GM18498 (cell line): ENCODE measurements around the gene UTRN.
A peak's percentile ranks its signal among the peaks of the same experiment; 100 is the strongest.

Source experiments
- ATAC-seq: cut with Tn5 transposase; IDR thresholded peaks from one replicate; pipeline ENCODE4 v1.9.1; 2021; ENCODE audit warnings: mild to moderate bottlenecking, moderate library complexity; ENCODE audit not compliant: unreplicated experiment

Gene UTRN

DNA sequence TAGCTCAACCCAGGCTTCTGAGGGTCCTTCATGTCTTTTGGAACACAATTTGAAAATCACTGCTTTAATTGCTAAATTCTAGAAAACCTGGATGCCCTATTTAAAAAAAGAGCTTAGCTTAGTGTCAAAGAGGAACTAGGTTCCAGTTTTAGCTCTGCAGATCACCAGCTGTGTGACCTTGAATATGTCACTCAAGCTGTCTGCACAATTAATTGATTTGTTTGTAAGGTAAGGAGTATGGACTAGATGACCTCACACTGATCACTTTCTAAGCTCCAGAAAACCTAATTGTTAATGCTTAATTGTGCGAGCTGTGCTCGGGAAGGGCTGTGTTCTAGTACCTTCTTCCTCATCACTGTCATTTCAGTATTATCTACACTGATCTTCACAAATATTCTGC lies 26.2 kb downstream of the UTRN start:
- no peak for ATAC-seq

DNA sequence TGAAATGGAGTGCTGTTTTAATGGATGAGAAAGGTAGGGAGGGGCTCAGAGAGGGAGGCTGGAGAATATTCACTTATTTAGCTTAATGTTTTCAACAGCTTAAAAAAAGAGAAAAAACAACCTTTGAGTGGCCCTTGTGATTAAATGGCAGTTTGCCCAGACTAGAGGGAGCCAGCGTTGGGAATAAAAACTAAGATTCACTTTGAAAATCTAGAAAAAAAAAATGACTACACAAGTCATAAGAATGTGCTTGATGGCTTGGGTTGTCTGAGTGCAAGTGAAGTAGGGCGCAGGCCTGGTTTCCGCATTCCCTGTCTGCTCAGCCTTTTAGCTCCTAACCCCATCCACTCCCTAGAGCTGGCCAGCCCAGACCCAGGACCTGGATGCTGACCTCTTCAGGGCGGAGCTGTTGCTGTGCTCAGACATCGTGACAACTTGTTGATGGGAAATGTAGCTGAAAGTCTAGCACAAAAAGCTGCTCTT lies 28.9 kb downstream of the UTRN start:
- no peak for ATAC-seq

DNA sequence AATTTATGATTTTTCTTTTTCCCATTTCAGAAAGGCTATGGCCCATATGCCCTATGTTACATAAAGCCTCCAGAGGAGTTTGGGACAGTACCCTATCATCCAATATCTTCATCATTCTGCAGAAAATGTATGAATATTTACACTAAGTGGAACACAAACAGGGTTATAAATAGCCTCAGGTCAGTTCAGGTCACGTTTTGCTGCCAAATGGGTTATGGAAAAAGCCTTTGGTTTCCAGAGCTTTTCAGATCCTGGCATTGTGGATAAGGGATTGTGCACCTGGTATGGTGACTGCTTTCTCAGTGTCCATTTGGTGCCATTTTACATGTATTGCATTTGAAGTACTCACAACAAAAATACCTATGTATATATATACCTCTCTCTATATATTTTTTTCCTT lies 29.4 kb downstream of the UTRN start:
- ATAC-seq: no peak

DNA sequence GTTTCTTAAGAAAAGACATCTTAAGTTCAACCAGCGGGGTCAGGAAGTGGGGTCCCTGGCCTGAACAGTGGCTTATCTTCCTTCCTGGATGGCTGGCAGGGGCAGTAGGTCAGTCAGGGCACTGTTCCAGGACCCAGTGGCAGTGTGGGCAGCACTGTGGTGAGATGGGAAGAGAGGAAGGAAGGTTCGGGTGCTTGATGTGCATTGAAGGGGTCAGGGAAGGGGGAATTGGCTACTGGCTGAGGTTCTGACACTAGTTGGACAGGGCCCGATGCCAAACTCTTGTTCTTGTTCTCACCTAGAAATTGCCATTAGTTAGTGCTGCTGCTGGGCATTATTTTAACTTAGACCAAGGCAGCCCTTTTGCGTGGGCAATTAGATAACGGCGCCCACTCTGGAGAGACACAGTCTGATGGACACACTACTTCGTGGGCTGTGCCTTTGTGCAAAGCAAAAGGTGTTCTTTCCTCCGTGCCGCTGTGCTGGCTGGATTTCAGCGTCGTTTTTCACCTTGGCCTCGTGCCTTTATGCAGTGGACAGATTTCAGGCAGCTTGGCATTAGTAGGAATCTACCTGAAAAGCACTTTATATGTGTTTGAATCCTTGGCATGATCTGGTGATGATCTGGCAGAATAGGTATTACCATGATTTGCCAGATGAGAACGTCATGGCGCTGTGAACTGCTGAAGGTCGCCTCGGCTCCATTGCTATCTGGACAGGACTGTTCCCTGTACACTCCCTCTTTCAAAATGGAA lies 30.3 kb downstream of the UTRN start:
- ATAC-seq: no peak

DNA sequence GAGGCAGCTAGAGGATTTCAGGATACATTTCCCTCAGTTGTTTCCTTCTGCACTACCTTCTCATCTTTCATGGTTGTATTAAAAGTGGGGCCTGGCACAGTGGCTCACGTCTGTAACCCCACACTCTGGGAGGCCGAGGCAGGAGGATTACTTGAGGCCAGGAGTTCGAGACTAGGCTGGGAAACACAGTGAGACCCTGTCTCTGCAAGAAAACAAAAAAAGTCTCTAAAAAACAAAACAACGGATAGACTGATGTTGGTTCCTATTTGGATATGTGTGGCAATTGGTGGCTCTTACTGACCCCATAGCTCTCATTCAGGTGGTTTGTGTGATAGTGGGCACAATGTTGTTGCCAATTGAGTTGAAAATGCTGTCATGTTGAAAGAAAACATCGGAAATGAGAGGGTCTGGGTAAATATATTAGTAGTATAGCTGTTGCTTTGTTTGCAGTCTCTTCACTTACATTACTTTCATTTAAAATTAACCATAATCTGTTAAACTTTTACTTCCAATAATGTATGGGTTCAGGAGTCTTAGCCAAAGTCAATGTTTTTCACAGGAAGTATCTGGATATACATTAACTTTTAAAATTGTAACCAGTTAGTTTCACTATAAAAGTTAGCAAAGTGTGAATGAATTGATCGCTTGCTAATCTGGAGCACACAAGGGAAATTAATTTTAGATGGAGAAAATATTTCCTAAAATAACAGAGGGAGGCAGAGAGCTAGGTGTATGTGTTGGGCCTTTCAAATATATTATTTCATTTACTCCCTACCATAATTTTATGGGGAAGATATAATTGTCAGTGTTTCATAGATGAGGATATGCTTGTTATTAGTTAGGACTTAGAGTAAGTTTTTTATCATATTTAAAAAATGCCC lies 31.1 kb downstream of the UTRN start:
- peak; percentile 57 for ATAC-seq

DNA sequence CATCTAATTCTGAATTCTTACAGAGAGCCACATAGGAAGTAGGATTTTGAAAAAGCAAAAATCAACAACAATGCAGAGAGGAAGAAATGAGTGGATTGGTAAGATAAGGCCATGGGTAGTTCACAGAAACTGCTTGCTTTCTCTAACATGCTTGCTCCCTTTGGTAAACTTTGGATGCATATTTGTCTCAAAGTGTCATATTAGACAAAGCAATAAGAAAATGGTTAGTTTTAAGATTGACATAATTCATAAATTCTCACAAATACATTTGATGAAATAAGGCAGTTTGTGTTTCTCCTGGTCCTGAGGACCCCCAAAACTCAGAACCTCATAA lies 31.7 kb downstream of the UTRN start:
- no peak for ATAC-seq

DNA sequence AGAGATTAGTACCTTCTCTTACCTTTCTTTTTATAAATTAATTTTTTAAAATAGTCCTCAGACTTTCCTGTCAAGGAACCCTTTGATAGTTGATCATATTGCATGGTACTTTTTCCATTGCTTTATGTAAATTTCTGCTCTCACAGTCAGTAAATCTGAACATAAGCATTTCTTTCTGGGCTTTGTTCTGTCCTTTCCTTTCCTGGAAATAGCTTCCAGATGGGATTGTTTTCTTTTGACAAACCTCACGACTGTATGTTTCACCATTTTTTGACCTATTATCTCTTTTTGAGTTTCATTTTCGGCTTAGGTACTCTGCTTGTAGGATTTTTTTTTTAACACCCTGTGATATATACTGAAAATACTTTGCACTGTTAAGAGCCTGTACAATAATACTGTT lies 32.6 kb downstream of the UTRN start:
- ATAC-seq: no peak

DNA sequence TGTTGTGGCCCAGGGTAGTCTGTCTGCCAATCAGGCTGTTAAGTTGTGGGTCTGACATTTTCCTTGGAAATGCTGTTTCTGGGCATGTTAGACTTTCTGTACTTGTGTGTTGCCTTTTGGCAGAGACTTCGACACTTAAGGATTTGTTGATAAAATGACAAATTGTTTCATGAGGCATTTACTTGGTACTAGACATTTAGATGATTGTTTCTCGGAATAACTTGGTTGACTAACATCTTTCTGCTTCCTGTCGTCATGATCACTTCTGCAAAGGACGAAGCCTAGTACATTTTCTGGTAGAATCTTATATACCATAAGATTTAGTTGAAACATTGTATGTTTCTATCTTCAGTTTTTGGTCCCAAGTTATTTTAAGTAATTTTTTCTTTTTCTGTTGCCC lies 34.1 kb downstream of the UTRN start:
- no peak for ATAC-seq

DNA sequence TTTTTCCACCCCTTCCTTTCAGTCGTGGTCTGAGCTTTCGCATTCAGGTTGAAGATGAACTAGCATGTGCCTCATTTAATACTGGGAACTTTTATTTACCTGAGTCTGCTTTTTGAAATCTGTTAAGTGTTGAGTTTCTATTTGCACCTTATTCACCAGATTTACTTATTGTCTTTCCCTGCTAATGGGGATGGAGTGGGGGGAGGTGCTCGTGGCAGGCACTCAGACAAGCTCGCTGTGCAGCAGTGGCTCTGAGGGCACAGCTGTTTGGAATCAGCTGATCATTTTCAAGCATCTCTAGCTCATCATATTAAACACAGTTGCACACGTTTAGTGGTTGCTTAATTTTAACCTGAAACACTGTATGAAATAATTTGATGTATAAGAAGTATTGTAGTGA lies 35.6 kb downstream of the UTRN start:
- ATAC-seq: no peak

DNA sequence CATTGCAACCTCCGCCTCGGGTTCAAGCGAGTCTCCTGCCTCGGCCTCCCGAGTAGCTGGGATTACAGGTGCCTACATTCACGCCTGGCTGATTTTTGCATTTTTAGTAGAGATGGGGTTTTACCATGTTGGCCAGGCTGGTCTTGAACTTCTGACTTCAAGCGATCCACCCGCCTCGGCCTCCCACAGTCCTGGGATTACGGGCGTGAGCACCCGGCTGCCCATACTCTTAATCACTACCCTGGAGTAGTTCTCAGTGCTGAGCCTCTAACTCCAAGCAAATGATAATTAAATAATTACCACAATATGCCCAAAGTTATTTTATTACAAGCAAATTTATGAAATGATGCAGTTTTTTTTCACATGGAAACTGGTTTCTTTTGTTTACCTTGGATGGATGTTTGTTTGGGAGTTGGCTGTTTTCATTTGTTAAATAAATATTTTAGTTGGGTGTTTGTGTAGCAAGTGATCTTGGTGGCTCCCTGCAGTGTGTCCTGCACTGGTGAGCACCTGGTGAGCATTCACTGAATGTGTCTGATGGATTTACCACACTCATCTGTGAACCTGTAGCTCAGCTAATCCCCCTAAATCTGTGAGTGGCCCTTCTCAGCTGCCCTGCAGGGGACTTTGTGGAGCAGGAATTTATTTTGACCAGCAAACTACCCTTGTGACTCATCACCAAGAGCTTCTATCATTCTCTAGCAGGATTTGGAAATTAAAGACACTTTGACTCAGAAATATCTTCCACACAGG lies 36.9 kb downstream of the UTRN start:
- ATAC-seq: no peak

DNA sequence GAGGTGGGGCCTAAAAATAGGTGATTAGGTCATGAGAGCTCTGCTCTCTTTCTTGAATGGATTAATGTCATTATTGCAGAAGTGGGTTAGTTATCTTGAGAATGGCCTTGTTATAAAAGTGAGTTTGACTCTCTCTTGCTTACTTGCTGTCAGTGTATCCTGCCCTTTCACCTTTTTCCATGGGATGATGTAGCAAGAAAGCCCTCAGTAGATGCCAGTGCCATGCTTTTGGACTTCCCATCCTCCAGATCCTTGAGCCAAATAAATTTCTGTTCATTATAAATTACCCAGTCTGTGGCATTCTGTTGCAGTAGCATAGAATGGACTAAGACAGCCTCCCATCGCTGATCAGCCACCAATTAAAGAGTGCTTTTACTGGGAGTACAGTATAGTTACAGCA lies 40.1 kb downstream of the UTRN start:
- no peak for ATAC-seq

DNA sequence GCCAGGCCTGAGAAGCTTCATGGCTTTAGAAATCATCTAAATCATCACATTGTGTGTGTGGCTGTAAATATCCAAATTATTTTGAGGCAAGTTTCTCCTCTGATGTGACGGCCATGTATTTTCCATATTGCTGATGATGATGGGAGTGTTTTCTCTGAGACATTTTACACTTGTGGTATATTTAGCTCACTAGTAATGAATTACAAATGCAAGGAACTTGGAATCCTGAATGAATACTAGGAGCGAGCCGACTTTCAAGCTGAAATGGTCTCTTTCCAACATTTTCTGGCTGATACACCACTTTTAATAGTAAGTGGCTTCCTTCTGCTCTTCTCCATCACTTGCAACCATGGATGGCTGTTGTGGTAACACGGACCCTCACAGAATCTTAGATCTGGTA lies 41.3 kb downstream of the UTRN start:
- no peak for ATAC-seq

DNA sequence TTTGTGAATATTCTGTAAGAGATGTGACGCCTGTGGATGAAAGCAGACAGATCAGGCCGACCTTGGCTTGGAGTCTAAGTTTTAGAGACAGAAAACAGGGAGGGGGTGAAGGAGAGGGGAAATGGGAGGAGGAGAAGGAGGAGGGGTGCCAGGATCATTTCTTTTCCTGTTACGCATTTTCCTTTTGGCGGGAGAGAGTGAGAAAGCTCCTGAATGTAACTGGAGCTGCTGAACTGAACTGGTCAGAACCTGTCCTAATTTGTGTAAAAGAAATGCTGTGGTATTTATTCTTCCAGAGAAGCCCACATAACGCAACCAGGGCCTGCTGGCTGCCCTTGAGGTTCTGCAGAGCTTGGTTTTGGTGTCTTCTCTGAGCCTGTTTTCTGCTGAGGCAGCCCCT lies 41.9 kb downstream of the UTRN start:
- no peak for ATAC-seq

DNA sequence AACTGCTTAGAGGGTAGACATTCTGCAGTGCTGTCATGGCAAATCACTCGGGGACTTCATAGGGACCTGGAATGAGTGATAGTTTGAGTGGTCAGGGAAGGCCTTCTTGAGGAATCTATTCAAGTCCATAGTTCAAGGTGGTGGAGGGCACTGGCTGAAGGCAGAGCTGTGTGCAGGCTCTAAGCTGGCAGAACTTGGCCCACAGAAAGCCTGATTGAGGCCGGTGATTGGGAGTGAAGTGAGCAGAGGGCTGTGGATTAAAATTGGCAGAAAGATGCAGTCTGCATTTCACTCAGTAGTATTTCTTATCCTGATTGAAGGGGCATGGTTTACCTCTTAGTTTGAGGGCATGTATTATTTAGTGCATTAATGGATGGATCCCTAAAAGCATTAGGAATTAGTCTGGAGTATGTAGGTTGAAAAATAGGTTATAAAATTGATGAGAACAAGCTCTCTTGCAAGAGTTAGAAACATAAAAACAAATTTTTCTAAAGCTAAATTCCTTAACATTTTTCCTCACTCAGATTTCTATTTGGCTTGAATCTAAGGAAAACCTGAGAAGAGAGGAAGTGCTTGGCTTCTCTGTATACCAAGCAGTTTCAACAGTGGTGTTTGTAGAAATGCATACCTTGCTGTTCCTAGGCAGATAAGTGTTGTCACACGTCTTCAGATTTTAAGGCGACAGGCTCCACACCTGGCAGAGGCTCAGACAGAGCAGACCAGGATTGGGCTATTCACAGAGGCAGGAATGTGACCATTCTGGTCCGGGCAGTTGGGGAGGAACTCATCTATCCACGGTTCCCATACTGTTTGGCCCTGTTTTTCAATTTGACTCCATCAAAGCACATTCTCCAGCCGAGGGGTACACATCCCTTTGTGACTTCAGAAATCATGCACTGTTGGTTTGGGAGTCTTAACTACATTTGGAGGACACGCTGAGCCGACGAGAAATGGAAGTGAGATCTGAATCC lies 45.2 kb downstream of the UTRN start:
- ATAC-seq: no peak

DNA sequence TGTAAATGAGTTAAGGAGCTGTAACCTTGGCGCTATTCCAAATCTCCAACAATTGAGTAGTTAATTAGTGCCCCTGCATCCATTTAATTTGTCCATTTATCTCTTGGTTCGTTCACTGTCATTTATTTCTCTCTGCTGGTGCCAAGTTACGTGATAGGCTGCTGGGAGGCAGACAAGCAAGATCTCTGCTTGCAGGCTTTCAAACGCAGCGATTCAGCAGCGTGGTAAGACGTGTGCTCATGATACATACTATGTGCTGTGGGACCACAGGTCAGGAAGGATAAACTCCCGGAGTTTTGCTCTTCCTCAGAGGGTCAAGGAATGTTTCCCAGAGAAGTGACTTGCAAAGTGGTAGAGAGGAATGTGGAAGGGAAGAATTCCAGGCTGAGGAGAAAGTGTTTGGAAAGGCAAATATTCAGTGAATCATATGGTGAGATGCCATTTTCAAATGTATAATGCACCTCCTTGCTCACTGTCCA lies 46.4 kb downstream of the UTRN start:
- ATAC-seq: no peak

DNA sequence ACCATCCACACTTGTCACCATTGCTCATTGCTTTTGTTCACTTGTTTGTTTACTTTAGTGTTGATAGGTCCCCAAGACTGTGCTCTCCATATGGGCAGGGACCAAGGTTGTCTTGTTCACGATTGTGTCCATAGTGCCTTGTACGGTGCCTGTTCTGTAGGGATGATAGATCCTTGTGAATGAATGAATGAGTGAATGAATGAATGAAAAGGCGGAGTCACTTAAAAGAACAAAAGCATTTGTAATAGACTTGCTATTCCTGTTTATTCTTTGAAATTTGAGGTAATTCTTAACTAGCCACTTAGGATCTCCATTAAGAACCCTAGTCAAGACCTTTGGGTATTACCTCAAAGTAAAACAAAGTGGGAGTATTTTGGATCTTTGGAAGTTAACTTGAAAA lies 47.0 kb downstream of the UTRN start:
- ATAC-seq: no peak

DNA sequence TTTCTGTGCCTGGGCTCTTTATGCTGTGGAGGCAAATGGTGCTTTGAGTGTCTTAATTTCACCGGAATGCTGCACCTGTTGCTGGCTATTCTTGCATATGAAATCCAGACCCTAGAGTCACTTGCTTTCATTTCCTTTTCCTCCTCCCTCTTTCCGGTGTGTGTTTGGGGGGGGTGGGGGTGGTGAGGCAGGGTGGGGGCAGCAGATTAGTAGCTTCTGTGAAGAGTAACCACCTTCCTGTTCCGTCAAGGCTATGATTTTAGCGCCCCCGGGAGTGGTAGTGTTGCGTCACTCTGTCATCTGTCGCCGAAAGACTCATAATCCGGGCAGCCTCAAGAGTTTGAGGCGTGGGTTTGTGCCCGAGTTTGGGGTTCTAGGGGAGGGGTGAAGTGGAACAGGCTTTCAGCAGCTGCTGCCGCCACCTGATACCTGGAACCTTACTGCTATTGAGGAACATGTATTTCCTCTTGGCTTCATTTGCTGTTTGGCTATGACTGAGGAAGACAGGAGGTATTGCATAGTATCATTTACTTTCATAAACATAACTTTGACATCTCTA lies 49.1 kb downstream of the UTRN start:
- ATAC-seq: peak; percentile 61
